ENCODE data around the gene AGBL5.

The AGBL5 gene

GRCh38 chr2:27093430-27094352 lies 42.2 kb downstream of the AGBL5 start:
- no peaks in the 10 kb centered on the region for H3K9me3 ChIP-seq (ENCODE audit: insufficient read depth, low read length, severe bottlenecking)
- H3K4me1 ChIP-seq (ENCODE audit: insufficient read depth, low read length) = peaks cover 10% of the 10 kb centered on the region
- H3K27me3 ChIP-seq (ENCODE audit: insufficient read depth, low read length, poor library complexity) = no peaks in the 10 kb centered on the region
- H3K79me2 ChIP-seq (ENCODE audit: insufficient read depth, low read length) = no peaks in the 10 kb centered on the region
- H2AFZ ChIP-seq (ENCODE audit: low read depth, low read length) = no peak overlapping the region
- TF ChIP-seq EZH2 (IDR thresholded peaks at IDR 0.05; ENCODE audit: borderline replicate concordance, low read depth, low read length, severe bottlenecking) (no peak), CTCF (IDR thresholded peaks at IDR 0.05; ENCODE audit: borderline replicate concordance, extremely low read depth, low read length, poor library complexity, severe bottlenecking) (no peak)
- ATAC-seq (ENCODE audit: insufficient read depth, low read depth) (no peak), DNase-seq (no peak)
- H3K27ac ChIP-seq (ENCODE audit: low read length) = no peak overlapping the region
- no peak overlapping the region for H3K4me2 ChIP-seq (ENCODE audit: insufficient read depth, low read length)
- H3K36me3 ChIP-seq (ENCODE audit: insufficient read depth, low read length) = no peaks in the 10 kb centered on the region
- H3K9ac ChIP-seq (ENCODE audit: low read depth, low read length) = no peak overlapping the region
- no peaks in the 10 kb centered on the region for H4K20me1 ChIP-seq (ENCODE audit: insufficient read depth, low read length)
- no peak overlapping the region for H3K4me3 ChIP-seq (ENCODE audit: low read depth in 1 of 2, low read length in 2 of 2)

- H4K20me1 ChIP-seq (ENCODE audit: insufficient read depth, low read length) = 0 out of 2 replicates have a peak, but pooled peaks cover 3% of the 10 kb centered on the region
- no peak overlapping the region for H3K4me3 ChIP-seq (ENCODE audit: low read depth in 1 of 2, low read length in 2 of 2)
- H3K9me3 ChIP-seq (ENCODE audit: insufficient read depth, low read length, severe bottlenecking) = no peaks in the 10 kb centered on the region
- no peak overlapping the region for H3K9ac ChIP-seq (ENCODE audit: low read depth, low read length)
- no peak for ATAC-seq (ENCODE audit: insufficient read depth, low read depth)
- H3K4me2 ChIP-seq (ENCODE audit: insufficient read depth, low read length) = no peak overlapping the region
- H2AFZ ChIP-seq (ENCODE audit: low read depth, low read length) = no peak overlapping the region
- no peak for DNase-seq
- no peak for TF ChIP-seq EZH2 (IDR thresholded peaks at IDR 0.05; ENCODE audit: borderline replicate concordance, low read depth, low read length, severe bottlenecking)
- TF ChIP-seq CTCF (IDR thresholded peaks at IDR 0.05; ENCODE audit: borderline replicate concordance, extremely low read depth, low read length, poor library complexity, severe bottlenecking) = no peak
- H3K79me2 ChIP-seq (ENCODE audit: insufficient read depth, low read length) = no peaks in the 10 kb centered on the region
- peaks cover 2% of the 10 kb centered on the region; the same call in 1 of the 2 replicates for H3K4me1 ChIP-seq (ENCODE audit: insufficient read depth, low read length)
- H3K27me3 ChIP-seq (ENCODE audit: insufficient read depth, low read length, poor library complexity) = no peaks in the 10 kb centered on the region
- H3K36me3 ChIP-seq (ENCODE audit: insufficient read depth, low read length) = 0 out of 2 replicates have a peak, but pooled peaks cover 2% of the 10 kb centered on the region
- no peak overlapping the region for H3K27ac ChIP-seq (ENCODE audit: low read length)
Measured at GRCh38 chr2:27094353-27094984, 43.0 kb downstream of the AGBL5 start.

- no peak overlapping the region for H3K9ac ChIP-seq (ENCODE audit: low read depth, low read length)
- no peaks in the 10 kb centered on the region for H3K4me1 ChIP-seq (ENCODE audit: insufficient read depth, low read length)
- DNase-seq = no peak
- H3K36me3 ChIP-seq (ENCODE audit: insufficient read depth, low read length) = 0 out of 2 replicates have a peak, but pooled peaks cover 4% of the 10 kb centered on the region
- no peaks in the 10 kb centered on the region for H3K9me3 ChIP-seq (ENCODE audit: insufficient read depth, low read length, severe bottlenecking)
- ATAC-seq (ENCODE audit: insufficient read depth, low read depth) = no peak
- no peak overlapping the region for H2AFZ ChIP-seq (ENCODE audit: low read depth, low read length)
- H3K27me3 ChIP-seq (ENCODE audit: insufficient read depth, low read length, poor library complexity) = no peaks in the 10 kb centered on the region
- TF ChIP-seq CTCF (IDR thresholded peaks at IDR 0.05; ENCODE audit: borderline replicate concordance, extremely low read depth, low read length, poor library complexity, severe bottlenecking) (no peak), EZH2 (IDR thresholded peaks at IDR 0.05; ENCODE audit: borderline replicate concordance, low read depth, low read length, severe bottlenecking) (no peak)
- 0 out of 2 replicates have a peak, but pooled peaks cover 3% of the 10 kb centered on the region for H4K20me1 ChIP-seq (ENCODE audit: insufficient read depth, low read length)
- no peak overlapping the region for H3K4me3 ChIP-seq (ENCODE audit: low read depth in 1 of 2, low read length in 2 of 2)
- no peaks in the 10 kb centered on the region for H3K79me2 ChIP-seq (ENCODE audit: insufficient read depth, low read length)
- H3K4me2 ChIP-seq (ENCODE audit: insufficient read depth, low read length) = no peak overlapping the region
- no peak overlapping the region for H3K27ac ChIP-seq (ENCODE audit: low read length)
Measured at GRCh38 chr2:27095427-27095744, 43.9 kb downstream of the AGBL5 start.

Data from DND-41 (cell line).